OCI-LY1 (cell line): ENCODE measurements around the gene GRM7.

Experiments
- EZH2 ChIP-seq: fragments of 200-600 bp; sonication (generic), shearing (Covaris generic); IDR thresholded peaks from 2 replicates; pipeline ENCODE4 v1.8.0; 2017; ENCODE audit warnings: borderline replicate concordance, mixed run types, mild to moderate bottlenecking, antibody characterized with exemption, low read length, moderate library complexity, mixed read lengths
- TF ChIP-seq, protein P1 (sequence below): fragments of 200-600 bp; sonication (generic), shearing (Covaris generic); IDR thresholded peaks from 2 replicates; pipeline ENCODE4 v1.5.1; 2017; ENCODE audit warnings: mild to moderate bottlenecking, antibody characterized with exemption, low read length, moderate library complexity, mixed read lengths

DNA sequence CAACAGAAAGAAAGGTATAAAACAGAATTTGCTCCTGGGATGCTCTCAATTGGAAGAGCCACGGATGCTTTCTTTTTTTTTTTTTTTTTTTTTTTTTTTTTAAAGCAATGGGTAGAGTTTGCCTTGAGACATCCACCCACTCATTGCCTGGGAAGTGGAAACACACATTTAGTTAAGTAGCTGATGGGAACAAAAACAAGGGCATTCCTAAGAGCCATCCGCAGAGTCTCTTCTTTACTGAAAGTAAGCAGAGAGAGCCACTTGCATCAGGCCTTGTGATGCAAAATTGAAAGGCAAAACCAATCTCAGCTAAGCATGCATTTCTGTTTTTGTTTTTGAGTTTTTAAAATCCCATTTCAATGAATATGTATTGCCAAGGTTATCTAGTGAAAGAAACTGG is 852.8 kb downstream of the GRM7 start:
- TF ChIP-seq, protein P1, sequence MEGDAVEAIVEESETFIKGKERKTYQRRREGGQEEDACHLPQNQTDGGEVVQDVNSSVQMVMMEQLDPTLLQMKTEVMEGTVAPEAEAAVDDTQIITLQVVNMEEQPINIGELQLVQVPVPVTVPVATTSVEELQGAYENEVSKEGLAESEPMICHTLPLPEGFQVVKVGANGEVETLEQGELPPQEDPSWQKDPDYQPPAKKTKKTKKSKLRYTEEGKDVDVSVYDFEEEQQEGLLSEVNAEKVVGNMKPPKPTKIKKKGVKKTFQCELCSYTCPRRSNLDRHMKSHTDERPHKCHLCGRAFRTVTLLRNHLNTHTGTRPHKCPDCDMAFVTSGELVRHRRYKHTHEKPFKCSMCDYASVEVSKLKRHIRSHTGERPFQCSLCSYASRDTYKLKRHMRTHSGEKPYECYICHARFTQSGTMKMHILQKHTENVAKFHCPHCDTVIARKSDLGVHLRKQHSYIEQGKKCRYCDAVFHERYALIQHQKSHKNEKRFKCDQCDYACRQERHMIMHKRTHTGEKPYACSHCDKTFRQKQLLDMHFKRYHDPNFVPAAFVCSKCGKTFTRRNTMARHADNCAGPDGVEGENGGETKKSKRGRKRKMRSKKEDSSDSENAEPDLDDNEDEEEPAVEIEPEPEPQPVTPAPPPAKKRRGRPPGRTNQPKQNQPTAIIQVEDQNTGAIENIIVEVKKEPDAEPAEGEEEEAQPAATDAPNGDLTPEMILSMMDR: no peak
- no peak for TF ChIP-seq EZH2
